CD4-positive, alpha-beta T cell treated with Interleukin-4 for 4 hours (primary cell): Measurements from ENCODE around the gene PRAMEF7.
"Not testable (repeated sequence)": the region's sequence is repeated elsewhere in the genome, so short reads cannot be mapped to it uniquely, and the experiment has no call there.

Experiments
- DNase-seq: peaks from one replicate; pipeline ENCODE4 v3.0.0-alpha.2; 2020

The PRAMEF7 gene

DNA sequence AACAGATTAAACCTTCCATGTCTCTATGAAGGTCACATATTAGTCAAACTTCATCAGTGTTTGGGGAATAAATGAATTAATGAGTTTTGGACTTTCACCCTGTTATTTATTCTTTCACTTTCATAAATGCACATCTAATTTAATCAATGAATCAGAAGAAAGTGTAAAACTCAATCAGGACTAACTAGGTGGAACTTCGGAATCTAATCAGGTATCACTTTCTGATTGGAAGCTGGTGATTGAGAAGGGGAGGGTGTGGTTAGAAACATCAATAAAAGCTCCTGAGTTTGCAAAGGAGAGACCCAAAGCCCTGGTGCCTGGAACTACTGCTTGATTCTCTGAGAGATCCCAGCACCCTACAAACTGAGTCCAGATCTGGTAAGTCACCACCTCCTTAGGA lies at the start of gene PRAMEF7:
TSS of gene PRAMEF7 (plus strand) at position 301 of the 400 bp plus-strand sequence. CDS start 1,083 bp downstream, outside the sequence.
- not testable (repeated sequence) for DNase-seq

DNA sequence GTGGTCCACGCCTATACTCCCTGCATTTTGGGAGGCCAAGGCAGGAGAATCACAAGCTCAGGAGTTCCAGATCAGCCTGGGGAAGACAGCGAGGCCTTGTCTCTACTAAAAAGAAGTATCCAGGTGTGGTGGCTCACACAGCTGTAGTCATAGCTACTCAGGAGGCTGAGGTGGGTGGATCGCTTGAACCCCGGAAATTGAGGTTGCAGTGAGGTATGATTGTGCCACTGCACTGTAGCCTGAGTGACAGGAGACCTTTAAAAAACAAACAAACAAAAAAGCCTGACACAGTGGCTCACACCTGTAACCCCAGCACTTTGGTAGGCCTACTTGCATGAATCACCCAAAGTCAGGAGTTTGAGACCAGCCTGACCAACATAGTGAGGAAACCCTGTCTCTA lies 38.0 kb upstream of the PRAMEF7 start:
- not testable (repeated sequence) for DNase-seq

- not testable (repeated sequence) for DNase-seq
These were observed 30.3 kb upstream of the PRAMEF7 start, which contains the start of gene PRAMEF4 for GRCh38 chr1:12886101-12886500. PRAMEF4 (minus strand) TSS chr1:12886201; CDS start chr1:12883394, 2,807 bp downstream.

- not testable (repeated sequence) for DNase-seq
These were observed 18.2 kb upstream of the PRAMEF7 start, which contains the start of gene PRAMEF10 for GRCh38 chr1:12898170-12898569. PRAMEF10 (minus strand) TSS chr1:12898270; CDS start chr1:12895847, 2,423 bp downstream.

- DNase-seq: not testable (repeated sequence)
These were observed 17.2 kb upstream of the PRAMEF7 start for GRCh38 chr1:12899186-12899585.

GRCh38 chr1:12903793-12904572 lies 12.4 kb upstream of the PRAMEF7 start:
- not testable (repeated sequence) for DNase-seq

DNA sequence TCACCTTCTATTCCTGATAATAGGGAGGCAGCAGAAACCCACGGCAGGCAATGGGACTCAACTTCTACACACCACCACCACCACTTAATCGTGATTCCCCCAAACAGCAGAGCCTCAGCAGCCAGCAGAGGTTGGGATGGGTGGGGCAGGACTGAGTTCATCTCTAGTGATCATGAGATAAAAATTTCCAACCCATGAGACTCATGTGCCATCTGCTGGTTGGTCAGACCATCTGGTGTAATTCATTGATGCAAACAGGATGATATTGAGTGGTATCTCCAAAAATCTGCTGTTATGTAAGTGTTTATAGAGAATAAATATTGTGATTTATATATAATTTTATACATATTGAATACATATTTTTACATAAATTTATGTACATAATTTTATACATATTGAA lies 5.3 kb downstream of the PRAMEF7 start:
- DNase-seq: not testable (repeated sequence)

DNA sequence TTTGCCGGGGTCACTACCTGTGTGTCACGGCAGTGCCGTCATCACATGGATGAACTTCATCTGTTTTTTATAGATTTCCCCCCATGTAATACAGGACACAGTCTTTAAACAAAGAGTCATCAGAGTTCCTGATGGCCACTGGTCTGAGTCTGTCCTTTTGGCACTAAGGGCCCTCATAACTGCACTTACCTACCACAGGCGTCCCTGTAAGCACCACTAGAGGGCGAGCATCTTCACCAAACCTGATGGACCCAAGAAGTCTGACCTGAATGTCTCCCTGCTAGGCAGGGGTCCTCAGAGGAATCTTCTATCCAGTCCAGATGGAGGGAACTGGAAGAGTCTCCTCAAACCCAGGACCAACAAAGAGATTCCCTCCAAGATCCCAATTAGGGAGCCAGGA lies 8.0 kb downstream of the PRAMEF7 start:
- DNase-seq: not testable (repeated sequence)

- not testable (repeated sequence) for DNase-seq
These were observed 31.1 kb downstream of the PRAMEF7 start, which contains the start of gene PRAMEF6 for GRCh38 chr1:12947480-12947879. PRAMEF6 (minus strand) TSS chr1:12947580; CDS start chr1:12942518, 5,062 bp downstream.
